GM21576 (cell line): ENCODE results near the gene FGD6.
"Not testable (repeated sequence)": the region's sequence is repeated elsewhere in the genome, so short reads cannot be mapped to it uniquely, and the experiment has no call there.

ENCODE experiments used
- ATAC-seq: cut with Tn5 transposase; IDR thresholded peaks from one replicate; pipeline ENCODE4 v1.9.1; 2021; ENCODE audit warnings: mild to moderate bottlenecking, moderate library complexity; ENCODE audit not compliant: unreplicated experiment

FGD6 gene

GRCh38 chr12:95181103-95181502 is 36.2 kb downstream of the FGD6 start:
- ATAC-seq: no peak

- ATAC-seq: no peak
Measured at GRCh38 chr12:95179011-95179410, 38.3 kb downstream of the FGD6 start.

GRCh38 chr12:95178136-95178535 is 39.1 kb downstream of the FGD6 start:
- ATAC-seq: no peak

GRCh38 chr12:95177201-95177768 is 40.0 kb downstream of the FGD6 start:
- ATAC-seq: no peak

- ATAC-seq: no peak
Measured at GRCh38 chr12:95173392-95174251, 43.6 kb downstream of the FGD6 start.

- no peak for ATAC-seq
Measured at GRCh38 chr12:95169368-95169767, 47.9 kb downstream of the FGD6 start.

- ATAC-seq: no peak
Measured at GRCh38 chr12:95168746-95169145, 48.5 kb downstream of the FGD6 start.

GRCh38 chr12:95164656-95165055 is 52.6 kb downstream of the FGD6 start:
- no peak for ATAC-seq

GRCh38 chr12:95158919-95159318 is 58.3 kb downstream of the FGD6 start:
- ATAC-seq: no peak

- no peak for ATAC-seq
Measured at GRCh38 chr12:95151821-95152220, 65.4 kb downstream of the FGD6 start.

GRCh38 chr12:95151406-95151805 is 65.9 kb downstream of the FGD6 start:
- ATAC-seq: no peak

- ATAC-seq: no peak
Measured at GRCh38 chr12:95150501-95150900, 66.8 kb downstream of the FGD6 start.

- no peak for ATAC-seq
Measured at GRCh38 chr12:95147866-95148265, 69.4 kb downstream of the FGD6 start.

GRCh38 chr12:95146769-95147168 is 70.5 kb downstream of the FGD6 start:
- ATAC-seq: no peak

GRCh38 chr12:95143621-95144205 is 73.6 kb downstream of the FGD6 start:
- no peak for ATAC-seq

- no peak for ATAC-seq
Measured at GRCh38 chr12:95142431-95143151, 74.7 kb downstream of the FGD6 start.

GRCh38 chr12:95141310-95141709 is 76.0 kb downstream of the FGD6 start:
- no peak for ATAC-seq

GRCh38 chr12:95138031-95138430 is 79.2 kb downstream of the FGD6 start:
- ATAC-seq: not testable (repeated sequence)

- no peak for ATAC-seq
Measured at GRCh38 chr12:95136598-95136997, 80.7 kb downstream of the FGD6 start.

- ATAC-seq: no peak
Measured at GRCh38 chr12:95134085-95134484, 83.2 kb downstream of the FGD6 start.

- ATAC-seq: no peak
Measured at GRCh38 chr12:95131589-95132340, 85.5 kb downstream of the FGD6 start.
